T-cell (primary cell): Measurements from ENCODE around the gene THOP1. TPM values are rescaled to one million over a fixed set of nuclear protein-coding genes. Genes with fewer than 3 reads are reported as not detected.

Source experiments
- ATAC-seq, 4 experiments: fragments of 200-7000 bp in 3 of 4; fragments of 150-1000 bp in 1 of 4; cut with Tn5 transposase; replicated peaks in 1 of 4; 1 replicate in 3 of 4; 2 replicates in 1 of 4; pipeline ENCODE4 v1.10.0; 2021; ENCODE audit warnings: moderate library complexity in 3 of 4, mild to moderate bottlenecking in 2 of 4, moderate number of reproducible peaks in 1 of 4
- CTCF ChIA-PET, 2 donors: fragments of 300-600 bp; sonication (Branson Sonifier 250); formaldehyde crosslinking; loops; one replicate each; lab custom pipeline; 2022; ENCODE audit warnings: antibody characterized with exemption in 2 of 2; lab: Charles Lee
- POLR2A ChIA-PET, 2 donors: fragments of 300-600 bp; sonication (Branson Sonifier 250); formaldehyde crosslinking; loops; one replicate each; lab custom pipeline; 2022; ENCODE audit warnings: antibody characterized with exemption in 2 of 2; lab: Charles Lee
- DNase-seq, 35 experiments: peaks; one replicate each; pipeline versions ENCODE4 v3.0.0 to v3.0.0-alpha.2; 2013 to 2023
- H3K27ac ChIP-seq: one replicate; pipeline ENCODE4 v1.5.1; 2013; ENCODE audit warnings: low read length
- H3K27me3 ChIP-seq, 2 experiments: replicated peaks in 1 of 2; 1 replicate in 1 of 2; 2 replicates in 1 of 2; pipeline versions ENCODE4 v1.6.1 to v1.7.0; 2013; ENCODE audit warnings: low read length in 1 of 2, mixed read lengths in 1 of 2; ENCODE audit not compliant: control insufficient read depth in 2 of 2, insufficient read depth in 2 of 2; ENCODE audit errors: extremely low read depth in 1 of 2
- H3K36me3 ChIP-seq, 2 donors: 1 replicate in 1 of 2; 2 replicates in 1 of 2; pipeline versions ENCODE4 v1.6.1 to v1.7.0; 2013; ENCODE audit warnings: low read length in 1 of 2; ENCODE audit not compliant: control insufficient read depth in 2 of 2, insufficient read depth in 1 of 2; ENCODE audit errors: extremely low read depth in 1 of 2
- H3K4me1 ChIP-seq, 2 experiments: 1 replicate in 1 of 2; 2 replicates in 1 of 2; pipeline versions ENCODE4 v1.6.1 to v1.7.0; 2013; ENCODE audit warnings: low read length in 2 of 2, mixed read lengths in 1 of 2; ENCODE audit not compliant: insufficient read depth in 2 of 2, control insufficient read depth in 1 of 2; ENCODE audit errors: extremely low read depth in 1 of 2
- H3K4me3 ChIP-seq, 2 donors: 1 replicate in 1 of 2; 2 replicates in 1 of 2; pipeline versions ENCODE4 v1.5.1 to v1.7.0; 2013; ENCODE audit warnings: mild to moderate bottlenecking in 2 of 2, low read length in 1 of 2, moderate library complexity in 1 of 2; ENCODE audit not compliant: control insufficient read depth in 1 of 2; ENCODE audit errors: extremely low read depth in 1 of 2
- H3K9me3 ChIP-seq: 2 replicates; pipeline ENCODE4 v1.7.0; 2013
- H3K27ac Mint-ChIP-seq, 2 donors: one replicate each; pipeline ENCODE4 v1.8.0; 2020 to 2021; ENCODE audit warnings: mild to moderate bottlenecking in 2 of 2, mixed read lengths in 2 of 2
- H3K27me3 Mint-ChIP-seq, 2 donors: one replicate each; pipeline ENCODE4 v1.8.0; 2021 to 2022; ENCODE audit warnings: mixed read lengths in 2 of 2
- H3K36me3 Mint-ChIP-seq: one replicate; pipeline ENCODE4 v1.8.0; 2021; ENCODE audit warnings: mixed read lengths
- H3K4me1 Mint-ChIP-seq, 3 donors: one replicate each; pipeline ENCODE4 v1.8.0; 2020 to 2022; ENCODE audit warnings: mixed read lengths in 3 of 3, mild to moderate bottlenecking in 1 of 3
- H3K4me3 Mint-ChIP-seq, 3 donors: one replicate each; pipeline ENCODE4 v1.8.0; 2020 to 2022; ENCODE audit warnings: mild to moderate bottlenecking in 3 of 3, mixed read lengths in 3 of 3, moderate library complexity in 3 of 3
- H3K9me3 Mint-ChIP-seq, 3 donors: one replicate each; pipeline ENCODE4 v1.8.0; 2020 to 2022; ENCODE audit warnings: mixed read lengths in 3 of 3
- WGBS: methylation state at CpG from one replicate; pipeline ENCODE4 v1.1.5; 2013; ENCODE audit warnings: missing lambda C conversion rate; ENCODE audit not compliant: insufficient coverage; 5-methylcytosine and 5-hydroxymethylcytosine counted together
- total RNA-seq, 35 experiments: library from RNA in 6 of 35; stranded (reverse) in 6 of 35; fragments of 120-200 nt in 1 of 35; gene quantifications; one replicate each; pipeline versions ENCODE4 v1.2.1 to v1.2.4 and lab custom pipeline; 2013 to 2026

THOP1 gene
- total RNA-seq, 5 donors from 2014 or later (not counting 1 experiment from before 2014, with no cell fraction given): 30.8 to 46.6 (median 41.9) TPM

DNA sequence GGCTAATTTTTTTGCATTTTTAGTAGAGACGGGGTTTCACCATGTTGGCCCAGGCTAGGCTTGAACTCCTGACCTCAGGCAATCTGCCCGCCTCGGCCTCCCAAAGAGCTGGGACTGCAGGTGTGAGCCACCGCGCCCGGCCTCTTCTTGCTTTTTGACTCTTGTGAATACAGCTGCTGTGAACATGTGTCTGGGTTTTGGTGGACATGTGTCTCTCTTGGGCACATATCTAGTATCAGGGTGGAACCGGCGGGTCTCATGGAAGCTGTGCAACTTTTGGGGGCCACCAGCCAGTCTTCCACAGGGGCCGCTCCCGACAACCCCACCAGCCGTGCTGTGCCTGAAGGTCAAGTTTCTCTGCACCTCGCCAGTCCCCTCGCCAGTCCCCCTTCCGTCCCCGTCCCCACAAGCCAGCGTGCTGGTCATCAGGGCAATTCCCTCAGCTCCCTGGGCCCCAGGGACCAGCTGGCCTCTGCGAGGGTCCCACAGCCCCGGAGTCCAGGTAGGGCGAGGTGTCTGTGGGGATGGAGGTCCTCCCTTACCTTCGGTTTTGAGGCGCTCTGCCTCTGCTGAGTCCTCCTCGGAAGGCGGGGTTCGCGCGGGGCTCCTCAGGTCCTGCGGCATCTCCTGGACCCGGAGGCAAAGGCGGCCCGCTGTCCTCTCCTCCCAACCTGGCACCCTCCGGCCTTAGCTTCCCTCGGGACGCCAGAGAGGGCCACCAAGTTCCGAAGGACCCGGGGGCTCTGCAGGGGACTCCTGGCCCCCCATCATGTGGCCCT, 18.5 kb upstream of the THOP1 start:
- Mint-ChIP-seq H3K27me3 (no peaks in the 10 kb centered on the region), H3K9me3 (no peaks in the 10 kb centered on the region), H3K27ac (no peak overlapping the region), H3K36me3 (peaks cover 12% of the 10 kb centered on the region), H3K4me3 (no peak overlapping the region), H3K4me1 (no peaks in the 10 kb centered on the region)
- Histone ChIP-seq H3K27ac (no peak overlapping the region), H3K36me3 (peaks cover 27 to 69% of the 10 kb centered on the region in 2 donors), H3K27me3 (no peaks in the 10 kb centered on the region), H3K9me3 (no peaks in the 10 kb centered on the region), H3K4me1 (peaks cover 0 to 7% of the 10 kb centered on the region in 2 experiments), H3K4me3 (no peak overlapping the region)
- DNase-seq (no peak), ATAC-seq (no peak)
- WGBS: 98% methylated on average over 19 of the region's 35 CpGs
- POLR2A ChIA-PET: no interaction called here
- CTCF ChIA-PET: no interaction called here

DNA sequence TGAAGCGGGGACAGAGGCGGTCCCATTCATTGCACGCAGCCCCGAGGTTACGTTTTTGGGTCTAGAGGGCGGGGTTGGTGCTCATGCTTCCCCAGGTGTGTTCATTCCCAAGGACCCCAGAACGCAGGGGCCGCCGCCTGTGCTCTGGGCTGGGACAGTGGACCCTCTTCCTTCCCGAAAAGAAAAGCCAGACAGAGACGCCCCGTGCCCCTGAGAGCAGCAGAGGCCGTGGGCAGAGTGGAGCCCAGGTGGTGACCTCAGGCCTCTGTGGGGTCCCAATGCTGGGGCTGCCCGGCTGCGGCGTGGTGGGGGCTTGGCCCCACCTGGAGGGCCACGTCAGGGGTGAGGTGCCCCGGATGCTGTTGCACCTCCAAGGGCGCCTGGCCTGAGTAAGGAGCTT, 17.6 kb upstream of the THOP1 start:
- H3K9me3 ChIP-seq: no peaks in the 10 kb centered on the region
- POLR2A ChIA-PET: no interaction called here
- 97% methylated on average over 19 of the region's 19 CpGs for WGBS
- no peak for DNase-seq
- H3K4me3 ChIP-seq: no peak overlapping the region
- CTCF ChIA-PET: no interaction called here
- peaks cover 0 to 9% of the 10 kb centered on the region in 2 experiments for H3K4me1 ChIP-seq
- Mint-ChIP-seq H3K9me3 (no peaks in the 10 kb centered on the region), H3K36me3 (peaks cover 7% of the 10 kb centered on the region), H3K4me3 (no peak overlapping the region), H3K4me1 (peaks cover 0 to 7% (median 6%) of the 10 kb centered on the region in 3 donors), H3K27ac (no peak overlapping the region), H3K27me3 (no peaks in the 10 kb centered on the region)
- H3K36me3 ChIP-seq: peaks cover 27 to 62% of the 10 kb centered on the region in 2 donors
- no peaks in the 10 kb centered on the region for H3K27me3 ChIP-seq
- H3K27ac ChIP-seq: no peak overlapping the region
- ATAC-seq: no peak

DNA sequence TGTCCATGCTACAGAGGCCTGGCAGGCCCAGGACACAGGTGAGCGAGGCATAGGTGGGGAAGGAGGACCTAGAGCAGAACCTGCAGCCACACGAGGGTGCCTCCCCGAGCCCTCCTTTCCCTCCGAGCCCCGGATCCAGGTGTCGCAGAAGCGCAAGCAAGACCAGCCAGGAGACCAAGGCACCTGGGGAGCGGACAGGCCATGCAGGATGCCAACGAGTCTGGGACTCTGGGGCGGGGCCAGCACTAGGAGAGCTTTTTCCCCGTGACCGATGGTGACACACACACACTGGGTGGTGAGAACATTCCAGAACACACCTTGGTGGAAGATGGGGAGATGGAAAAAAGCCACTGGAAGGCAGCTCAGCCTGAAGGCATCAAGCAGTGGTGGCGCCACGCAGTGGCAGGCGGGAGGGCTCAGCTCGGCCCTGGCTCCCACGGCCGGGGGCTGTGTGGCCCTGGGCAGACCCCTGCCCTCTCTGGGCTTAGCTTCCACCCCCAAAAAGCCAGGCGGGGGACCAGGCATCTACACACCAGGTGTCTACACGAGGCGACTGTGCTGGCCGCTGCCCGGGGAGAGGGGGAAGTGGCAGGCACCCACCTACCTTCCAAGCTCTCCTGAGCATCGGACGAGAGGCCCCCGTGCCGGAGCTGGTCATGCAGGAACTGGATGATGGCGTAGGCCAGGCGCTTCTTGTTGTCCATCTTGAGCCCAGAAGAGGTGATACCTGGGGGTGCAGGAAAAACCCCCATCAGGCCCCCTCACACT, 16.8 kb upstream of the THOP1 start:
- no peaks in the 10 kb centered on the region for H3K27me3 ChIP-seq
- ChIA-PET CTCF (no interaction called here), POLR2A (no interaction called here)
- Mint-ChIP-seq H3K27me3 (no peaks in the 10 kb centered on the region), H3K4me1 (peaks cover 0 to 7% (median 6%) of the 10 kb centered on the region in 3 donors), H3K4me3 (no peak overlapping the region), H3K9me3 (no peaks in the 10 kb centered on the region), H3K36me3 (peaks cover 7% of the 10 kb centered on the region), H3K27ac (no peak overlapping the region)
- no peak overlapping the region for H3K4me3 ChIP-seq
- H3K36me3 ChIP-seq: peaks cover 27 to 54% of the 10 kb centered on the region in 2 donors
- H3K27ac ChIP-seq: no peak overlapping the region
- ATAC-seq (no peak), DNase-seq (no peak)
- peaks cover 0 to 9% of the 10 kb centered on the region in 2 experiments for H3K4me1 ChIP-seq
- 96% methylated on average over 27 of the region's 29 CpGs for WGBS
- H3K9me3 ChIP-seq: no peaks in the 10 kb centered on the region

DNA sequence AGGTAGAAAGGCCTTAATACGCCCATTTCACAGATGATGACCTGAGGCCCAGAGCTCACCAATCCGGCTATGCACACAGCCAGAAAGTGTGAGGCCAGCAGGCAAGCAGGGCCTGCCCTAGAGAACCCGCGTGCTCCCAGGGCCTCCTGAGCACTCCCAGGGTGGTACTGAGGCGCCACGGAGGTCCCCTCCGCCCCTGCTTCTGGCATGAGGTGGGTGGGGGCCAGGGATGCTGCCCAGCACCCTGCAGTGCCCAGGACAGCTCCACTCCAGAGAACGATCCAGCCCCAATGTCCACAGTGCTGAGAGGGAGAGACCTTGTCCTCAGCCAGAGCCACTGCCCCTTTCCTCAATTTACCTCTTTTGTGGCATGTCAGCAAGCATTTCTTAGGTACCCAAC, 16.1 kb upstream of the THOP1 start:
- no peaks in the 10 kb centered on the region for H3K9me3 ChIP-seq
- no peaks in the 10 kb centered on the region for H3K9me3 Mint-ChIP-seq
- CTCF ChIA-PET: no interaction called here

DNA sequence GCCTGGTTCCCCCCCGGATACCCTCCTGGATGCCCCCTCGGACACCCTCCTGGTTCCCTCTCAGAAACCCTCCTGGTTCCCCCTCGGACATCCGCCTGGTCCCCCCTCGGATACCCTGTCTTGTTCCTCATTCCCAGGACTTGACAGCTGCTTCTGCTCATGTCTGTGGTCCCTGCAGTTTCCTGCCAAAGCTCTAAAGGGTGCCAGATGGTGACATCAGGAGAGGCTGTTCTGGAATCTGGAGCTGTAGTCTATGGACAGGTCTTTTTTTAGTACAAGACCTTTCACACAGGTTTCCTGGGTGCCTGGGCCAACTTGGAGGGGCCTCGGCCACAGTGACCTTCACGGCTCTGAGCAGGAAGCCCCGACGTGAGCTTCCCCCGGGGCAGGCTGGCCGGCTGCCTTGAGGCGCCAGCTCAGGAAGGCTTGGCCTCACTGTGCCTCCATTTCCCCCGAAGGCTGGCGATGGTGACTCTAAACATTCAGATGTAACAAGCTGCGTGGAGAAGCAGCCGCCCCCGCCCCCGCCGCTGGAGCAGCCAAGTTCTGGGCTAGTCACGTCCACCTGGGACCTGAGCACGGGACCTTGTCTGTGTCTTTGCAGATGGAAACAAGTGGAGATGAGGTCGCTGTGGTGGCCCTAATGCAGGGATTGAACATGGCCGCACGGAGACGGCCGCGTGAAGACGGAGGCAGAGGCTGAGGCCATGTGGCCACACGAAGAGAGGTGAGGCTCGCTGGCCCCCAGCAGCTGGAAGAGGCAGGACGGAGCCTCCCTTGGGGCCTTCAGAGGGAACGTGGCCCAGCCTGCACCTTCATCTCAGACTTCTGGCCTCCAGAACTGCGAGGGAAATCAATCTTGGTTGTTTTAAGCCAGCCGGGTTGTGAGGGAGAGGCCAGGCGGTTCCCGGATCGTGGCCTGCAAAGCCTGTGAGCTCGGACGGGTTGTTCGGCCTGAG, 15.0 kb upstream of the THOP1 start:
- H3K9me3 ChIP-seq: no peaks in the 10 kb centered on the region
- Mint-ChIP-seq H3K4me1 (peaks cover 12 to 23% (median 21%) of the 10 kb centered on the region in 3 donors), H3K27ac (no peak overlapping the region), H3K27me3 (no peaks in the 10 kb centered on the region), H3K9me3 (no peaks in the 10 kb centered on the region), H3K4me3 (no peak overlapping the region), H3K36me3 (peaks cover 5% of the 10 kb centered on the region)
- no peaks in the 10 kb centered on the region for H3K27me3 ChIP-seq
- 90% methylated on average over 37 of the region's 40 CpGs for WGBS
- POLR2A ChIA-PET: no interaction called here
- H3K27ac ChIP-seq: no peak overlapping the region
- CTCF ChIA-PET: no interaction called here
- no peak overlapping the region for H3K4me3 ChIP-seq
- ATAC-seq (no peak), DNase-seq (no peak)
- peaks cover 24 to 37% of the 10 kb centered on the region in 2 donors for H3K36me3 ChIP-seq
- H3K4me1 ChIP-seq: peaks cover 2 to 18% of the 10 kb centered on the region in 2 experiments

More for the DNA sequence above, 16.1 kb upstream of the THOP1 start:
- no peak overlapping the region for H3K4me3 ChIP-seq
- Mint-ChIP-seq H3K27ac (no peak overlapping the region), H3K27me3 (no peaks in the 10 kb centered on the region), H3K36me3 (peaks cover 7% of the 10 kb centered on the region), H3K4me1 (peaks cover under 1 to 12% (median 10%) of the 10 kb centered on the region in 3 donors), H3K4me3 (no peak overlapping the region)
- H3K4me1 ChIP-seq: peaks cover 0 to 9% of the 10 kb centered on the region in 2 experiments
- POLR2A ChIA-PET: no interaction called here
- H3K36me3 ChIP-seq: peaks cover 27 to 49% of the 10 kb centered on the region in 2 donors
- no peak overlapping the region for H3K27ac ChIP-seq
- no peaks in the 10 kb centered on the region for H3K27me3 ChIP-seq
- 98% methylated on average over 8 of the region's 8 CpGs for WGBS
- DNase-seq: no peak
- ATAC-seq: no peak
